Measurements from ENCODE around the gene MYEF2.

DNA sequence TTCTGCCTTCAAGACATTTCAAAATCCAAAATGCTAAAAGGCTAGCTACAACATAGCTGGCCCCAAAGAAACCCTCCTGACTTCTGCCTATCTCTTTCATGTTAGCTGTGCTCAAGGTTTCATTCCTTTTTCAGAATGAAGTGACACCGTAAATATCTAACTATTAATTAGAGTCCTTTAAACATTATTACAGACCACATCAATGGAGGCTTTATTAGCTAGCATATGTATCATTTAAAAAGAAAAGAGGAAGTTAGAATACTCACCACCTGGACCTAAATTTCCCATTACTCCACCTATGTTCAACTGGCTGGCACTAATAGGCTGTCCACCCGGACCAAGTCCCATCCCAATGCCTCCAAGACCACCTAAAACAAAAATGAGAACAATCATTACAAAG is 24.6 kb downstream of the MYEF2 start:
- no peak for TF ChIP-seq EZH2 (IDR thresholded peaks at IDR 0.05; ENCODE audit: low read depth, low read length, severe bottlenecking)
- TF ChIP-seq, protein P1, sequence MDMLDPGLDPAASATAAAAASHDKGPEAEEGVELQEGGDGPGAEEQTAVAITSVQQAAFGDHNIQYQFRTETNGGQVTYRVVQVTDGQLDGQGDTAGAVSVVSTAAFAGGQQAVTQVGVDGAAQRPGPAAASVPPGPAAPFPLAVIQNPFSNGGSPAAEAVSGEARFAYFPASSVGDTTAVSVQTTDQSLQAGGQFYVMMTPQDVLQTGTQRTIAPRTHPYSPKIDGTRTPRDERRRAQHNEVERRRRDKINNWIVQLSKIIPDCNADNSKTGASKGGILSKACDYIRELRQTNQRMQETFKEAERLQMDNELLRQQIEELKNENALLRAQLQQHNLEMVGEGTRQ (IDR thresholded peaks at IDR 0.05; ENCODE audit: low read length) = no peak
- TF ChIP-seq, protein P2, sequence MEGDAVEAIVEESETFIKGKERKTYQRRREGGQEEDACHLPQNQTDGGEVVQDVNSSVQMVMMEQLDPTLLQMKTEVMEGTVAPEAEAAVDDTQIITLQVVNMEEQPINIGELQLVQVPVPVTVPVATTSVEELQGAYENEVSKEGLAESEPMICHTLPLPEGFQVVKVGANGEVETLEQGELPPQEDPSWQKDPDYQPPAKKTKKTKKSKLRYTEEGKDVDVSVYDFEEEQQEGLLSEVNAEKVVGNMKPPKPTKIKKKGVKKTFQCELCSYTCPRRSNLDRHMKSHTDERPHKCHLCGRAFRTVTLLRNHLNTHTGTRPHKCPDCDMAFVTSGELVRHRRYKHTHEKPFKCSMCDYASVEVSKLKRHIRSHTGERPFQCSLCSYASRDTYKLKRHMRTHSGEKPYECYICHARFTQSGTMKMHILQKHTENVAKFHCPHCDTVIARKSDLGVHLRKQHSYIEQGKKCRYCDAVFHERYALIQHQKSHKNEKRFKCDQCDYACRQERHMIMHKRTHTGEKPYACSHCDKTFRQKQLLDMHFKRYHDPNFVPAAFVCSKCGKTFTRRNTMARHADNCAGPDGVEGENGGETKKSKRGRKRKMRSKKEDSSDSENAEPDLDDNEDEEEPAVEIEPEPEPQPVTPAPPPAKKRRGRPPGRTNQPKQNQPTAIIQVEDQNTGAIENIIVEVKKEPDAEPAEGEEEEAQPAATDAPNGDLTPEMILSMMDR (IDR thresholded peaks at IDR 0.05; ENCODE audit: control extremely low read depth in 1 of 3, insufficient read depth in 1 of 3, low read depth in 1 of 3, low read length in 3 of 3) = no peak
- no peak for TF ChIP-seq POLR2A (IDR thresholded peaks at IDR 0.05; ENCODE audit: control extremely low read depth in 1 of 2, low read depth in 2 of 2, low read length in 2 of 2)
- TF ChIP-seq RXRA (IDR thresholded peaks at IDR 0.05; ENCODE audit: insufficient read depth, low read depth, low read length) = no peak
- no peak for TF ChIP-seq POLR2AphosphoS5 (IDR thresholded peaks at IDR 0.05; ENCODE audit: low read depth, low read length)
- no peak for TF ChIP-seq RNF2 (IDR thresholded peaks at IDR 0.05; ENCODE audit: borderline replicate concordance, low read depth, low read length, missing control alignments, poor library complexity, severe bottlenecking)
- no peak for TF ChIP-seq TAF1 (IDR thresholded peaks at IDR 0.05; ENCODE audit: low read depth, low read length)
- TF ChIP-seq EP300 (IDR thresholded peaks at IDR 0.05; ENCODE audit: borderline replicate concordance in 1 of 2, low read depth in 2 of 2, low read length in 2 of 2) = no peak
- TF ChIP-seq TBP (IDR thresholded peaks at IDR 0.05; ENCODE audit: low read depth, low read length) = no peak
- TF ChIP-seq PHF8 (conservative IDR thresholded peaks at IDR 0.05; ENCODE audit: low read depth, low read length) = no peak
- TF ChIP-seq NRF1 (IDR thresholded peaks at IDR 0.05; ENCODE audit: low read depth, low read length) = no peak
